Smooth muscle cell (in vitro differentiated cells): ENCODE data around the gene MRGPRD. TPM values are rescaled to one million over a fixed set of nuclear protein-coding genes. Genes with fewer than 3 reads are reported as not detected.
"Not testable (repeated sequence)": the region's sequence is repeated elsewhere in the genome, so short reads cannot be mapped to it uniquely, and the experiment has no call there.

Source experiments
- DNase-seq: peaks from one replicate; lab custom pipeline; 2025; ENCODE audit not compliant: unreplicated experiment; lab: John Stamatoyannopoulos, UW
- H2AFZ ChIP-seq: fragments of 200-600 bp; sonication (generic); 2 replicates; pipeline ENCODE4 v1.6.0; 2016; ENCODE audit warnings: antibody characterized with exemption, low read depth, mild to moderate bottlenecking
- H3F3A ChIP-seq: fragments of 200-600 bp; sonication (generic); 2 replicates; pipeline ENCODE4 v1.6.0; 2017; ENCODE audit warnings: antibody characterized with exemption, low read depth
- H3K27ac ChIP-seq: fragments of 200-600 bp; sonication (generic); 2 replicates; pipeline ENCODE4 v1.5.1; 2016; ENCODE audit warnings: low read depth, mild to moderate bottlenecking
- H3K27me3 ChIP-seq: fragments of 200-600 bp; sonication (generic); 2 replicates; pipeline ENCODE4 v1.6.1; 2016; ENCODE audit warnings: low read depth, mild to moderate bottlenecking
- H3K36me3 ChIP-seq: fragments of 200-600 bp; sonication (generic); 2 replicates; pipeline ENCODE4 v1.5.1; 2016; ENCODE audit warnings: low read depth
- H3K4me1 ChIP-seq: fragments of 200-600 bp; sonication (generic); 2 replicates; pipeline ENCODE4 v1.5.1; 2016; ENCODE audit warnings: low read depth
- H3K4me2 ChIP-seq: fragments of 200-600 bp; sonication (generic); 2 replicates; pipeline ENCODE4 v1.6.0; 2016; ENCODE audit warnings: mild to moderate bottlenecking
- H3K4me3 ChIP-seq: fragments of 200-600 bp; sonication (generic); 2 replicates; pipeline ENCODE4 v1.5.1; 2016; ENCODE audit warnings: mild to moderate bottlenecking
- H3K79me2 ChIP-seq: fragments of 200-600 bp; sonication (generic); 2 replicates; pipeline ENCODE4 v1.6.0; 2016; ENCODE audit warnings: low read depth, mild to moderate bottlenecking
- H3K9ac ChIP-seq: fragments of 200-600 bp; sonication (generic); 2 replicates; pipeline ENCODE4 v1.6.0; 2016; ENCODE audit warnings: low read depth
- H3K9me3 ChIP-seq: fragments of 200-600 bp; sonication (generic); replicated peaks from 2 replicates; pipeline ENCODE4 v1.5.1; 2016; ENCODE audit warnings: low read depth
- H4K20me1 ChIP-seq: fragments of 200-600 bp; sonication (generic); 2 replicates; pipeline ENCODE4 v1.6.0; 2016; ENCODE audit warnings: low read depth
- WGBS: methylation state at CpG from one replicate; pipeline ENCODE4 v1.1.7; 2016; ENCODE audit warnings: low lambda C conversion rate; 5-methylcytosine and 5-hydroxymethylcytosine counted together
- polyA plus RNA-seq: library from polyadenylated mRNA; unstranded; fragments of >200 nt; fragmentation: Nextera tagmentation; extraction: Ambion mirVana; gene quantifications from 2 replicates; pipeline ENCODE4 v1.2.1, GENCODE V29; 2016
- total RNA-seq: library from RNA; depleted of rRNA; stranded (reverse); fragments of >200 nt; gene quantifications from 2 replicates; pipeline ENCODE4 v1.2.3, GENCODE V29; 2014
- TF ChIP-seq, protein P1 (sequence below): fragments of 200-600 bp; sonication (generic); IDR thresholded peaks from 2 replicates; pipeline ENCODE4 v1.5.1; 2017; ENCODE audit warnings: borderline replicate concordance, mild to moderate bottlenecking, antibody characterized with exemption; ENCODE audit not compliant: insufficient read depth, poor library complexity, severe bottlenecking

Gene MRGPRD
- total and polyA plus RNA-seq, 2 experiments from 2014 or later: not detected

DNA sequence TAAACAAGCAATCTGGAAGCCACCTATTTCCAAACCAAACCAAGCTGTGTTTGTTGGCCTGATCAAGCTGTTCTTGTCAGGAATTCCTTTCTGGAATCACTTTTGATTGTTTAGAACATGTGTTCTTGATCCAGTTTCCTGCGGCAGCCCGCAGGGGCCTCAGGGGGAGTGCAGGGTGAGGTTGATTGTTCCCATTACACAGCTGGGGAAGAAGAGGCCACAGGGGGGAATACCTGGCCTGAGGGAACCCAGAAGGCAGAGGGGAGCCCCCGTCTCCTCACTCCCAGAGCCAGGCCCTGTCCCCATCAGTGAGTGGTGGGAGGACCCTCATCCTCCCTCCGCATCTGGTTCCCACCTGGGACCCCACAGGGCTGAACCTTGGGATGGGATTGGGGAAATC lies 4.2 kb downstream of the MRGPRD start:
- TF ChIP-seq, protein P1, sequence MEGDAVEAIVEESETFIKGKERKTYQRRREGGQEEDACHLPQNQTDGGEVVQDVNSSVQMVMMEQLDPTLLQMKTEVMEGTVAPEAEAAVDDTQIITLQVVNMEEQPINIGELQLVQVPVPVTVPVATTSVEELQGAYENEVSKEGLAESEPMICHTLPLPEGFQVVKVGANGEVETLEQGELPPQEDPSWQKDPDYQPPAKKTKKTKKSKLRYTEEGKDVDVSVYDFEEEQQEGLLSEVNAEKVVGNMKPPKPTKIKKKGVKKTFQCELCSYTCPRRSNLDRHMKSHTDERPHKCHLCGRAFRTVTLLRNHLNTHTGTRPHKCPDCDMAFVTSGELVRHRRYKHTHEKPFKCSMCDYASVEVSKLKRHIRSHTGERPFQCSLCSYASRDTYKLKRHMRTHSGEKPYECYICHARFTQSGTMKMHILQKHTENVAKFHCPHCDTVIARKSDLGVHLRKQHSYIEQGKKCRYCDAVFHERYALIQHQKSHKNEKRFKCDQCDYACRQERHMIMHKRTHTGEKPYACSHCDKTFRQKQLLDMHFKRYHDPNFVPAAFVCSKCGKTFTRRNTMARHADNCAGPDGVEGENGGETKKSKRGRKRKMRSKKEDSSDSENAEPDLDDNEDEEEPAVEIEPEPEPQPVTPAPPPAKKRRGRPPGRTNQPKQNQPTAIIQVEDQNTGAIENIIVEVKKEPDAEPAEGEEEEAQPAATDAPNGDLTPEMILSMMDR: no peak
- Histone ChIP-seq H3K27ac (no peak overlapping the region), H3K4me2 (no peak overlapping the region), H3K27me3 (no peaks in the 10 kb centered on the region), H4K20me1 (no peaks in the 10 kb centered on the region), H3K4me1 (no peaks in the 10 kb centered on the region), H3K9ac (no peak overlapping the region), H3K79me2 (no peaks in the 10 kb centered on the region), H3K4me3 (no peak overlapping the region), H3F3A (no peaks in the 10 kb centered on the region), H3K36me3 (no peaks in the 10 kb centered on the region), H2AFZ (no peak overlapping the region), H3K9me3 (no peaks in the 10 kb centered on the region)
- WGBS: 94% methylated on average over 4 of the region's 4 CpGs
- DNase-seq: no peak

DNA sequence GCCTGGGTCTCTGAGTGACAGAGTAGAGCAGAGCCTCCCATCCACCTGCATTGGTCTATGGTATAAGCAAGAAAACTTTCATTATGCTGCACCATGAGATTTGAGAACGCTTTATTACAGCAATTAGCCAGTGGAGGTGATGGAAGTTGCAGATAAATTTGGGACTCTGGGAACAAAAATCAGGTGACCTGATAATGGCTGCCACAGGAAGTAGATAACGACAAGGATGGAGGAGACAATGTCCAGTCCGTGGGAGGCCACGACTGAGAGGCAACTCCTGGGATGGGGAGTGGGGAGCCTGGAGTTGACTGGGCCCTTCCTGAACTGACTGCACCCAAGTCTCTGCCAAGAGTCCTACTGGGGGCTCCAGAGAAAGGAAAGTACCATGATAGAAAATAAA lies 4.7 kb downstream of the MRGPRD start:
- Histone ChIP-seq H3F3A (no peaks in the 10 kb centered on the region), H3K9me3 (no peaks in the 10 kb centered on the region), H3K4me2 (no peak overlapping the region), H3K4me3 (no peak overlapping the region), H4K20me1 (no peaks in the 10 kb centered on the region), H3K36me3 (no peaks in the 10 kb centered on the region), H3K9ac (no peak overlapping the region), H3K27me3 (no peaks in the 10 kb centered on the region), H2AFZ (no peak overlapping the region), H3K4me1 (no peaks in the 10 kb centered on the region), H3K79me2 (no peaks in the 10 kb centered on the region), H3K27ac (no peak overlapping the region)
- WGBS: 71% methylated on average over 4 of the region's 4 CpGs
- TF ChIP-seq, protein P1: no peak
- DNase-seq: no peak

DNA sequence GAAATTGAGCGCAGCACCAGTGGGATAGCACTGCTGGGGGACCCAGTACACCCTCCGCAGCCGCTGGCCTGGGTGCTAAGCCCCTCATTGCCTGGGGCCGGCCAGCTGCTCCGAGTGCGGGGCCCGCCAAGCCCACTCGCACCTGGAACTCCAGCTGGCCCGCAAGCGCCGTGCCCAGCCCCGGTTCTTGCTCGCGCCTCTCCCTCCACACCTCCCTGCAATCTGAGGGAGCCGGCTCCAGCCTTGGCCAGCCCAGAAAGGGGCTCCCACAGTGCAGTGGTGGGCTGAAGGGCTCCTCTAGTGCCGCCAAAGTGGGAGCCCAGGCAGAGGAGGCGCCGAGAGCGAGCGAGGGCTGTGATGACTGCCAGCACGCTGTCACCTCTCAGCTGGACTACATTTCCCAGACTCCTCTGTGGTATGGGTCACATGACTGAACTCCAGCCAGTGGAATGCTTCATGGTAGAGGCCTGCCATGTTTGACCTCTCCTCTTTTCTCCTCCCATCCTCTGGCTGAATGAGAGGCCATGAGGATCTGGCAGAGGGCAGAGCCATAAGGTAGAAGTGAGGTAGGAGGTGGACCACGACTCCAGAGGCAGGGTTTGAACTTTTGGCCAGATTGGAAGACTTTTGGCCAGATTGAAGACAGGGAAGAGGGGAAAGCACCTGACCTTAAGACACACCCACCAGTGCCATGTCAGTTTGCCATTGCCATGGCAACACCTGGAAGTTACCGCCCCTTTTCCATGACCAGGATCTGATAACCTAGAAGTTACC lies 6.2 kb downstream of the MRGPRD start:
- TF ChIP-seq, protein P1: no peak
- DNase-seq: no peak
- H3K4me2 ChIP-seq: no peak overlapping the region
- no peaks in the 10 kb centered on the region for H3F3A ChIP-seq
- H3K4me1 ChIP-seq: no peaks in the 10 kb centered on the region
- WGBS: 96% methylated on average over 22 of the region's 23 CpGs
- H3K27me3 ChIP-seq: no peaks in the 10 kb centered on the region
- H3K36me3 ChIP-seq: no peaks in the 10 kb centered on the region
- no peak overlapping the region for H3K4me3 ChIP-seq
- no peak overlapping the region for H3K9ac ChIP-seq
- no peak overlapping the region for H3K27ac ChIP-seq
- no peaks in the 10 kb centered on the region for H3K79me2 ChIP-seq
- H2AFZ ChIP-seq: no peak overlapping the region
- H3K9me3 ChIP-seq: no peaks in the 10 kb centered on the region
- H4K20me1 ChIP-seq: no peaks in the 10 kb centered on the region

DNA sequence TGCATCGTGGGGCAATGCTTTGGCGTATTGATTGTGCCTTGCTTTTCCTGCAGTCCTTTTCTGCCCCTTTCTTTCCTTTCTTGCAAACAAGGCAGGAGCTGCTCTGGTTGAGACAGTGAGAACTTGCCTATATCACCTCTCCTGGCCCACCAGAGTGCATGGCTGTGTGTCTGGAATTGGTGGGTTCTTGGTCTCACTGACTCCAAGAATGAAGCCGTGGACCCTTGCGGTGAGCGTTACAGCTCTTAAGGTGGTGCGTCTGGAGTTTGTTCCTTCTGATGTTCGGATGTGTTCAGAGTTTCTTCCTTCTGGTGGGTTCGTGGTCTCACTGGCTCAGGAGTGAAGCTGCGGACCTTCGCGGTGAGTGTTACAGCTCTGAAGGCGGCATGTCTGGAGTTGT lies 7.1 kb downstream of the MRGPRD start:
- 96% methylated on average over 12 of the region's 12 CpGs for WGBS
- not testable (repeated sequence) for DNase-seq

More for the DNA sequence above, 7.1 kb downstream of the MRGPRD start:
- H3K36me3 ChIP-seq, H3K4me2 ChIP-seq, H2AFZ ChIP-seq, H3K4me3 ChIP-seq, H3K9me3 ChIP-seq, H3F3A ChIP-seq, H3K4me1 ChIP-seq, H3K27ac ChIP-seq, H3K27me3 ChIP-seq, H3K9ac ChIP-seq, H4K20me1 ChIP-seq, H3K79me2 ChIP-seq: not testable (repeated sequence)
